GM03348 (cell line): ENCODE results near the gene EXOSC2.

ENCODE experiments used
- DNase-seq: peaks from one replicate; pipeline ENCODE4 v3.0.0; 2012; ENCODE audit warnings: low spot score

The EXOSC2 gene

GRCh38 chr9:130696996-130697395 is 3.4 kb downstream of the EXOSC2 start:
- DNase-seq: no peak

GRCh38 chr9:130698514-130698913 is 4.9 kb downstream of the EXOSC2 start:
- peak; percentile 31 for DNase-seq

GRCh38 chr9:130699047-130699446 is 5.5 kb downstream of the EXOSC2 start:
- no peak for DNase-seq

- peak; percentile 76 for DNase-seq
Observed at GRCh38 chr9:130701059-130702022, 7.8 kb downstream of the EXOSC2 start.

GRCh38 chr9:130703501-130703900 is 9.9 kb downstream of the EXOSC2 start:
- no peak for DNase-seq

GRCh38 chr9:130707225-130707976 is 13.8 kb downstream of the EXOSC2 start:
- peak; percentile 47 for DNase-seq

GRCh38 chr9:130710822-130711352 is 17.3 kb downstream of the EXOSC2 start:
- no peak for DNase-seq

GRCh38 chr9:130711469-130711868 is 17.9 kb downstream of the EXOSC2 start:
- DNase-seq: no peak

- peak; percentile 98 for DNase-seq
Observed at GRCh38 chr9:130712564-130713285, 19.1 kb downstream of the EXOSC2 start.

- peak; percentile 34 for DNase-seq
Observed at GRCh38 chr9:130713286-130713960, 19.8 kb downstream of the EXOSC2 start.

GRCh38 chr9:130714586-130715110 is 21.1 kb downstream of the EXOSC2 start:
- no peak for DNase-seq

GRCh38 chr9:130715270-130715669 is 21.7 kb downstream of the EXOSC2 start:
- no peak for DNase-seq

- no peak for DNase-seq
Observed at GRCh38 chr9:130718562-130718961, 25.0 kb downstream of the EXOSC2 start.

GRCh38 chr9:130720762-130721161 is 27.2 kb downstream of the EXOSC2 start:
- DNase-seq: no peak

GRCh38 chr9:130728721-130729120 is 35.1 kb downstream of the EXOSC2 start:
- DNase-seq: no peak

GRCh38 chr9:130729145-130729544 is 35.6 kb downstream of the EXOSC2 start:
- DNase-seq: no peak

- no peak for DNase-seq
Observed at GRCh38 chr9:130731355-130731754, 37.8 kb downstream of the EXOSC2 start.

GRCh38 chr9:130732136-130732535 is 38.6 kb downstream of the EXOSC2 start:
- DNase-seq: no peak

- no peak for DNase-seq
Observed at GRCh38 chr9:130732793-130733221, 39.2 kb downstream of the EXOSC2 start.

GRCh38 chr9:130735566-130735965 is 42.0 kb downstream of the EXOSC2 start:
- no peak for DNase-seq

- no peak for DNase-seq
Observed at GRCh38 chr9:130736834-130737233, 43.3 kb downstream of the EXOSC2 start.
